GM18508 (cell line): ENCODE data around the gene FARS2.

ENCODE experiments used
- ATAC-seq: cut with Tn5 transposase; IDR thresholded peaks from one replicate; pipeline ENCODE4 v1.9.1; 2021; ENCODE audit warnings: moderate number of reproducible peaks; ENCODE audit not compliant: insufficient read depth, unreplicated experiment

Gene FARS2

DNA sequence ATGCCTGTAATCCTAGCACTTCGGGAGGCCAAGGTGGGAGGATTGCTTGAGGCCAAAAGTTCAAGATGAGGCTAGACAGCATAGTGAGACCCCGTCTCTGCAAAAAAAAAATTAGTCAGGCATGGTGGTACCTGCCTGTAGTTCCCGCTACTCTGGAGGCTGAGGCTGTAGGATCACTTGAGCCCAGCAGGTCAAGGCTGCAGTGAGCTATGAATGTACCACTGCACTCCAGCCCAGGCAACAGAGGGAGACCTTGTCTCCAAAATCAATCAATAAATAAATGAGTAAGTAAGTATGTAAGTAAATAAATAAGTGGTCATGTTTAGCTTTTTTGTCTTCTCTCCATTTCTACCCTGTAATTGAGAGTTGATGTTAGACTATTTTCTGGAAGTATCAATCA, 336.8 kb downstream of the FARS2 start:
- no peak for ATAC-seq

DNA sequence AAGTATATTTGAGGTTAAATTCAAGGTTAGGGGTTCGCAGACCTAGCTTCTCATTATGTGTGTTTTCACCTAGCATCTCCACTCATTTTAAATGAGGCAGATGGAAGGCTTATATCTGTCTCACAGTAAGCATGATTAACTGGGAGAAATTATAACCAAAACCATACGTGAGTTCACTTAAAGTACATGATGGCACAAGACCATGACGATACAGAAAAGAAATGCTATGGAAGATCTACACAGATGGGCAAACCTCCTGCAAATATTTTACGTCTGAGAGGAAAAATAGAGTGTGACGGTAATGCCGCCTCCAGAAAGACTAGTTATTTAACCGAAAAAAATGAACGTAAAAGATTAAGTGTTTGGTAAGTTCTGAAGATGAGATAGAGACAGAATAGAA, 337.8 kb downstream of the FARS2 start:
- ATAC-seq, result no peak

DNA sequence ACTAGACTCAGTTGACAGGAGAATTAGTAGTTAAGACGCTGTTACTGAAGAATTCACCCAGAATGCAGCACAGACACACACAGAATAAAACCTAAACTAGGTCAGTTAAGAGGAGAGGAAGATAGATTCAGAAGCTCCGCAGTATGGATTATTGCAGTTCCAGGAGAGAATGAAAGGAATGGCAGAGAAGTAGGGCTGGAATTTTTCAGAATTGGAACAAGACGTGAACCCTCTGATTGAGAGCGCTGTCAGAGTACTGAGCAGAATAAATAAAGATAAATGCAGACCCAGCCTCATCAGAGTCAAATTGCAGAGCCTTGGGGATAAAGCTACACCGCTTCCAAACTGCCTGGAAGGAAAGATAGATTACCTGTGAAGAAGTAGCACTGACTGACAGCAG, 344.6 kb downstream of the FARS2 start:
- ATAC-seq, result no peak

- ATAC-seq, result no peak
Measured at GRCh38 chr6:5606546-5606945, 345.2 kb downstream of the FARS2 start.

GRCh38 chr6:5610640-5611039, 349.3 kb downstream of the FARS2 start:
- ATAC-seq, result no peak

DNA sequence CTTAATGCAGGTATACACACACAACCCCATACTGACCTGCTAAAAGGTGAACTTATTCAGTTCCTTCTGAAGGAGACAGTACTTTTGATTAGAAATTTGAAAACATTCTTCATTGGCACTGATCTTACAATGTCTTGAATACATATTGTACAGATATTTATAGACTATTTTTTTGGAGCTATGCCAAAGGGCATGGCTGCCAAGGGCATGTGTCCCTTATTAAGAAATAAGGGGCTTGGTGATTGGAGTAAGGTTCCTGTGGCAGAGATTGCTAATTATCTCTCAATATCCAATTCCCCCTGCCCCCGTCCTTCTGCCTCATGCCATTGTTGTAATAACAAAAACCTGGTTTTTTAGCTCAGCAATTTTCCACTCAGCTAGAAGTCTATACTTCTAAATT, 355.9 kb downstream of the FARS2 start:
- ATAC-seq, result no peak

GRCh38 chr6:5619249-5619648, 357.9 kb downstream of the FARS2 start:
- ATAC-seq, result no peak

GRCh38 chr6:5622276-5623005, 361.1 kb downstream of the FARS2 start:
- no peak for ATAC-seq

DNA sequence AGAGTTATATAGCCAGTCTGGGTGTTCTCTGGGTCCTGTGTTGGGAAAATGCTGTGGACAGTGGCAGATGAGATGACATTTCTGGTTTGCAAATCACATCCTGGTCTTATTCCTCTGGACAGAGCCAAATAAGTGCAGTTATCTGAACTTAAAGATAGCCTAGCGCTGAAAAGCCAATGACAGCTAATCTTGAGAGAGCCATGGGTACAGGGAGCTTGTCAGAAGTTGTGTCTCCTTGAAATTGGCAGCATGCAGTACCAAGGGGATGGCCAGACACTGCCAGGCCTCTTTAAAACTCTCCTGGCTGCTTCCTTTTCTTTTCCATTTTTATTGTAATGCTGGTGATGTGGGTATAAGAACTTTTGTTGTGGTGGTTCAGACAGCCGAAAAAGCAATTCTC, 362.5 kb downstream of the FARS2 start:
- ATAC-seq, result no peak

DNA sequence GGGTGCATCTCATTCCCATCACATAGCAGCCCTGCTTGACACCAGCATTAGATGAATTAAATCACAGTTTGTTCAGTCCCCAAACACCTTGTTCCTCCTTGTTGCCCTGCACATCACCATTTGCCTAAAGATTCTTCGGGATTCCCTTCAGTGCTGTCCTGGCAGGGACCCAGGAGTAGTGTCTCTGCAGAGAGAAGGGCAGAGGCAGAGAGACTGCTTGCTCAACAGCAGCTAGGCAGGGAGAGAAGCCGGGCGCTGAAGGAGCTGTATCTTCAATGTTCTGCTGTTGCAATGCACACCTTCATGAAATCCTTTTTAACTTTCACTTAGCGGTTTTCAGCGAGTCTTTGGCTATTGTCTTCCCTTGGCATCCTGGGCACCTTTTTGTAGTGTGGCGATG, 362.9 kb downstream of the FARS2 start:
- no peak for ATAC-seq

DNA sequence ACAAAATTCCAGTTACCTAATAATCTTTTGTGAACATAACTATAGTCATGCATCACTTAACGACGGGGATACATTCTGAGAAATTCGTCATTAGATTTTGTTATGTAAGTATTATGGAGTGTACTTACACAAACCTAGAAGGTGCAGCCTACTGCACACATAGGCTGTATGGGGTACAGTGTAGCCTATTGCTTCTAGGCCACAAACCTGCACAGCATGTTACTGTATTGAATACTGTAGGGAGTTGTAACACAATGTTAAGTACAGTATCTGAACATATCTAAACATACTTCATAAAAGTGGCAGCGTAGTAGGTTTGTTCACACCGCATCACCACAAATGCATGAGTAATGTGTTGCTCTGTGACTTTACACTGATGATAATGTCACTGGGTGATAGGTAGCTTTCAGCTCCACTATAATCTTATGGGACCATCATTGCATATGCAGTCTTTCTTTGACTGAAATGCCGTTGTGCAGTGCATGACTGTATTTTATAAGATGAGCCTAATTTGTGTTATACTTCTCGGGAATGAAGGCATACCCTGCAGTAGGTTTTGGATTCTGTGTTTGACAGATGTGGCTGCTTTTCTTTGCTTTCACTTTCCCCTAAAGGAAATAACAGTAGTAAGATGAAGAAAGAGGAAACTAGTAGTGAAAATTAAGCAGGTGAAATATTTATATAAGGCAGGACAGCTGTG, 365.6 kb downstream of the FARS2 start:
- ATAC-seq, result peak; percentile 72

DNA sequence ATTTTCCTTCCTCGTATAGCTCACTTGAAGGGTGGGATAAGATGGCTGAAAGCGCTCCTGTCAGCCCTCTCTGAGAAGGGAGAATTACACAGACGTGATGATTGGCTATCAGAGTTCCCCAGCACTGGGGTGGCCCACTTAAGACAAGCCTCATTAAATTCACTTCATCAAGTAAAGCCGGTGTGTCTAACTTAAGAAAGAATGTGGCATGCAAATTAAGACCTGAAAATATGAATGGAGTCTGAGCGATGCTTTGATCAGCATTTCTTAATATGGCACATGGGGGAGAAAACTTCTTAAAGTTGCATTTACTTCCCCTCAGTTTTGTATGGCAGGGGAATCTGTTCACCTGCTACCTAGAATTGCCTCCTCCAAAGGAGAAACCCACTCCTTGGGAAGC, 369.3 kb downstream of the FARS2 start:
- no peak for ATAC-seq

GRCh38 chr6:5632348-5632935, 371.1 kb downstream of the FARS2 start:
- no peak for ATAC-seq

GRCh38 chr6:5634525-5634924, 373.2 kb downstream of the FARS2 start:
- no peak for ATAC-seq

DNA sequence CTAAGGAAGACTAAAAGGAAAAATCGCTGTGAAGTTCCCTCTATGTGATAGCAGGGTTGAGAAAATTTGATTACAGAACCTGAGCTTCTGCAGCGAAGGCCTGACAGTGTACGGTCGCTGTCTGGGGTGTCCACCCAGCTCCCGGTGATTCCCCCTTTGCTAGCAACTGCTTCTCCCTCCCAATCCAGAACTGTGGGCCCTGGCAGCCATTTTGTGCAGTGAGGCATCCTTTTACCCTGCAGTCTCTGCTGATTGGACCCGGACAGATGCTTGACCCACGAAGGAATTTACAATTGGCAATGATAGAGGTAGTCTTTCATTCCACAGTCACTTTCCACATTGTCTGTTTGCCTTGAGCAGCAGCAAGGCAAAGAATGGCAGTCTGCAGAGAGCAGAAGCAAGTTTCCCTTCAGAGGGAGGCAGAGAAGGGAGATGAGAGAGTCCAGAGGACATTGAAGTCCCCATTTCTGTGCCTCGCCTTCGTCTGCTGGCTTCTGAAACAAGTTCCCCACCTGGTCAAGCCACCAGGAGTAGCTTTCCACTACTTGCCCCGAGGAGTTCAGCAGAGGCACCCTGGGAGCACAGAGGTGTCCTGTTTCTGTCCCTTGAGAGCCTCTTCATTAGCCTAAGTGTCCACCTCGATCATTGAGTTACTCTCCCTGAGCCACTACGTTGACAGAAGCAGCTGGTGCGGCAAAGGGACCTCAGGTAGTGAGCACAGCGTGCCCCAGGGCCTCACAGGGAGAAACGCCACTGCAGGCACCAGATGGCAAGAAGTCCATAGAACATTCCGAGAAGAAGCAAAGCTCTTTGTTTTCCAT, 375.1 kb downstream of the FARS2 start:
- ATAC-seq, result no peak

DNA sequence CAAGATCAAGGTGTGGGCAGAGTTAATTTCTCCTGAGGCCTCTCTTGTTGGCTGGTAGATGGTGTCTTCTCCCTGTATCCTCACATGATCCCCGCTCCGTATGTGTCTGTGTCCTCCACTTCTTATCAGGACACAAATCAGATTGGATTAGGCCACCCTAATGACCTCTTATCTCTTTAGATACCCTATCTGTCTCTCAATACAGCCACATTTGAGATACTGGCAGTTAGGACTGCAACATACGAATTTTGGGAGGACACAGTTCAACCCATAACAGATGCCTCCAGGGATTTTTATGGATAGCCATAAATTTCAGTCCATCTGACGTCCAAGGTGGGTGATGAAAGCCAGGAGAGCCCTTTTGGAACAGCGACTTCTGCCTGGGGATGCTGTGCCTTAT, 376.4 kb downstream of the FARS2 start:
- ATAC-seq, result no peak

GRCh38 chr6:5638666-5639065, 377.4 kb downstream of the FARS2 start:
- ATAC-seq, result no peak

DNA sequence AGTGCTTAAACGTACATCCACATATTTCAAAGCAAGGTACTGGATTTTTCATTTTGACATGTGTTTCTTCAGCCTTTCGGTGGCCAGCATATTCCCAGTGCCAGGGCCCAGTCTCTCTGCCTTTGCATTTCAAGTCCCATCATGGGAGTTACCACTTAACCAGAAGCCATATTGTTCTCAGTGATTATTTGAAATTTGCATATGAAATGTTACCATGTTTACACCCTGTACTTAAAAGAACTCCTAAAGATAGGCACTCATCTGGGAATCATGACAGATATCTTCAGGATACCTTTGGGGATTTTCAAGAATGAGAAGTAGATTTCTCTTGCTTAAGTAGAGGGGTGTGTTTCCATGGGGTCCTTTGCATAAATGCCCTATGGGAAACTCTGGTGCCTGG, 377.9 kb downstream of the FARS2 start:
- ATAC-seq, result no peak

DNA sequence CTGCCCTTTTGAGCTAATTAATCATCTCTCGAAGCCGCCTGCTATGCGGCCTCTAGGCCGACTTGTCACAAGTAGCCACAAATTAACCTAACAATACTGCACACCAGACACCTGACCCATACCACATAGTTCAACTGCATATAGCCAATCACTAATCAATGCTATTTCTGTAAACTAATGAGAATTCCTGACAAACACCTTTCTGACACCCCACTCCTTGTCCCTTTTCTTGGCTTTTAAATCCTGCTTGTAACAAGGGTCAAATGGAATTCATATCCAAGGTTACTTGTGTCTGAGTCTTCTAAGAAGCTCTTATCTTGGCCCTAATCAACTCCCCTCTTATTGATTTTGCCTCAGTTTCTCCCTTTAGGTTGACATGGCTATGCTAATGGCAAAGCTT, 379.3 kb downstream of the FARS2 start:
- ATAC-seq, result no peak

- no peak for ATAC-seq
Measured at GRCh38 chr6:5644523-5645185, 383.3 kb downstream of the FARS2 start.
